ENCODE measurements around the gene METTL25B. TPM values are rescaled to one million over a fixed set of nuclear protein-coding genes. Genes with fewer than 3 reads are reported as not detected.

METTL25B gene
- total RNA-seq, 1 experiment from 2014 or later: 34.6 TPM

GRCh38 chr1:156785458-156785857 lies 57.2 kb downstream of the METTL25B start:
- no peak for DNase-seq (ENCODE audit: low read depth)
- in situ Hi-C loops (cut with HindIII; ENCODE audit: low pct_unique_long_range_greater_than_20kb, low sequenced_read_pairs): no loop called here

Other genes with a start within 250 kb of the METTL25B start
- 2.7 and 6.2 TPM in 2 replicates for gene MEF2D, start 227.7 kb upstream of the METTL25B start, total RNA-seq (2014; rRNA removed; shearing (Covaris generic); ENCODE audit: low replicate concordance)
- 34.8 and 47.1 TPM in 2 replicates for gene IQGAP3, start 155.9 kb upstream of the METTL25B start, total RNA-seq (2014; rRNA removed; shearing (Covaris generic); ENCODE audit: low replicate concordance)
- gene TTC24, start 148.7 kb upstream of the METTL25B start, total RNA-seq (2014; rRNA removed; shearing (Covaris generic); ENCODE audit: low replicate concordance): not detected in 2 replicates
- gene NAXE, start 136.7 kb upstream of the METTL25B start, total RNA-seq (2014; rRNA removed; shearing (Covaris generic); ENCODE audit: low replicate concordance): 142 and 150 TPM in 2 replicates
- gene GPATCH4, start 127.0 kb upstream of the METTL25B start, total RNA-seq (2014; rRNA removed; shearing (Covaris generic); ENCODE audit: low replicate concordance): 8.8 and 33.6 TPM in 2 replicates
- not detected in 2 replicates for gene HAPLN2, start 109.1 kb upstream of the METTL25B start, total RNA-seq (2014; rRNA removed; shearing (Covaris generic); ENCODE audit: low replicate concordance)
- gene BCAN, start 86.4 kb upstream of the METTL25B start, total RNA-seq (2014; rRNA removed; shearing (Covaris generic); ENCODE audit: low replicate concordance): not detected in 2 replicates
- gene NES, start 51.1 kb upstream of the METTL25B start, total RNA-seq (2014; rRNA removed; shearing (Covaris generic); ENCODE audit: low replicate concordance): 0.03 TPM in 2 replicates
- gene CRABP2, start 22.9 kb upstream of the METTL25B start, total RNA-seq (2014; rRNA removed; shearing (Covaris generic); ENCODE audit: low replicate concordance): not detected in 2 replicates
- gene ISG20L2, start 297 bp downstream of the METTL25B start, total RNA-seq (2014; rRNA removed; shearing (Covaris generic); ENCODE audit: low replicate concordance): 9.6 and 19.6 TPM in 2 replicates
- 181 and 194 TPM in 2 replicates for gene MRPL24, start 12.6 kb downstream of the METTL25B start, total RNA-seq (2014; rRNA removed; shearing (Covaris generic); ENCODE audit: low replicate concordance)
- gene HDGF, start 23.2 kb downstream of the METTL25B start, total RNA-seq (2014; rRNA removed; shearing (Covaris generic); ENCODE audit: low replicate concordance): 463 and 550 TPM in 2 replicates
- gene PRCC, start 39.1 kb downstream of the METTL25B start, total RNA-seq (2014; rRNA removed; shearing (Covaris generic); ENCODE audit: low replicate concordance): 29.4 and 50.9 TPM in 2 replicates
- not detected in 2 replicates for gene SH2D2A, start 88.4 kb downstream of the METTL25B start, total RNA-seq (2014; rRNA removed; shearing (Covaris generic); ENCODE audit: low replicate concordance)
- gene INSRR, start 130.6 kb downstream of the METTL25B start, total RNA-seq (2014; rRNA removed; shearing (Covaris generic); ENCODE audit: low replicate concordance): 0.03 TPM in 1 of 2 replicates, not detected in the other
- not detected in 2 replicates for gene NTRK1, start 132.4 kb downstream of the METTL25B start, total RNA-seq (2014; rRNA removed; shearing (Covaris generic); ENCODE audit: low replicate concordance)
- 0.88 and 5.0 TPM in 2 replicates for gene PEAR1, start 165.2 kb downstream of the METTL25B start, total RNA-seq (2014; rRNA removed; shearing (Covaris generic); ENCODE audit: low replicate concordance)
- 0.14 TPM in 1 of 2 replicates, not detected in the other for gene LRRC71, start 192.2 kb downstream of the METTL25B start, total RNA-seq (2014; rRNA removed; shearing (Covaris generic); ENCODE audit: low replicate concordance)